OCI-LY3 (cell line): Measurements from ENCODE around the gene DHX8.

ENCODE experiments used
- H2AFZ ChIP-seq: fragments of 200-600, 300-600 bp; shearing (Covaris generic); 2 replicates; pipeline ENCODE4 v1.6.0; 2014; ENCODE audit warnings: antibody characterized with exemption, low read depth, low read length
- H3K27ac ChIP-seq: fragments of 200-600, 300-600 bp; sonication (generic); 2 replicates; pipeline ENCODE4 v1.5.1; 2014; ENCODE audit warnings: mild to moderate bottlenecking, low read length, moderate library complexity, mixed read lengths
- H3K27me3 ChIP-seq: fragments of 200-600, 300-600 bp; sonication (generic); 2 replicates; pipeline ENCODE4 v1.6.1; 2014; ENCODE audit warnings: low read depth, low read length, mixed read lengths
- H3K36me3 ChIP-seq: fragments of 200-600, 300-600 bp; sonication (generic); replicated peaks from 2 replicates; pipeline ENCODE3; 2014; ENCODE audit warnings: low read depth, low read length, mixed read lengths
- H3K4me1 ChIP-seq: fragments of 300-600, 200-600 bp; sonication (generic); 2 replicates; pipeline ENCODE4 v1.6.1; 2014; ENCODE audit warnings: low read length, mixed read lengths
- H3K4me2 ChIP-seq: fragments of 200-600, 300-600 bp; sonication (generic); 2 replicates; pipeline ENCODE4 v1.6.1; 2014; ENCODE audit warnings: low read length, mixed read lengths
- H3K4me3 ChIP-seq: fragments of 300-600, 200-600 bp; sonication (generic); 2 replicates; pipeline ENCODE4 v1.5.1; 2014; ENCODE audit warnings: antibody characterized with exemption, mild to moderate bottlenecking, low read length, moderate library complexity
- H3K79me2 ChIP-seq: fragments of 300-600, 200-600 bp; shearing (Covaris generic); 2 replicates; pipeline ENCODE4 v1.6.1; 2014; ENCODE audit warnings: mild to moderate bottlenecking, low read length, mixed read lengths
- H3K9ac ChIP-seq: fragments of 300-600, 200-600 bp; shearing (Covaris generic); 2 replicates; pipeline ENCODE4 v1.6.0; 2014; ENCODE audit warnings: mild to moderate bottlenecking, low read length, moderate library complexity
- H3K9me3 ChIP-seq: fragments of 200-600, 300-600 bp; shearing (Covaris generic); 2 replicates; pipeline ENCODE4 v1.6.1; 2014; ENCODE audit warnings: low read length, mixed read lengths; ENCODE audit not compliant: insufficient read depth
- H4K20me1 ChIP-seq: fragments of 200-600, 300-600 bp; sonication (generic); 2 replicates; pipeline ENCODE4 v1.6.1; 2016; ENCODE audit warnings: low read length, mixed read lengths; ENCODE audit not compliant: insufficient read depth
- CTCF ChIP-seq: fragments of 200-600, 300-600 bp; sonication (generic); IDR thresholded peaks from 2 replicates; pipeline ENCODE4 v1.5.1; 2014; ENCODE audit warnings: antibody characterized with exemption, low read length, low read depth
- EZH2phosphoT487 ChIP-seq: fragments of 200-600 bp; shearing (Covaris generic); IDR thresholded peaks from 2 replicates; pipeline ENCODE4 v1.6.1; 2018; ENCODE audit warnings: antibody characterized with exemption, mixed run types, low read depth

The DHX8 gene

DNA sequence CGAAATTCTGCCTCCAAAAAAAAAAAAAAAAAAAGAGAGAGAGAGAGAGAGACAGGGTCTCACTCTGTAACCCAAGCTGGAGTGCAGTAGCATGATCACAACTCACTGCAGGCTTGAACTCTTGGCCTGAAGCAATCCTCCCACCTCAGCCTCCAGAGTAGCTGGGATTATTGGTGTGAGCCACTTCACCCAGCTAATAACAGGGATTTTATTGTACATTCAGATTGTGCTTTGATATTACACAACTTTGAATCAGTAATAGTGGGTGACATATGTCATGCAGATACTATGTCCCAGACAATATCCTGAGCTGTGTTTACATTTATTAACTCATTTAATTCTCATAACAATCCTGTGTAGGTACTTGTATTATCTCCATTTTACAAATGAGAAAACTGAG lies 19.7 kb upstream of the DHX8 start:
- Histone ChIP-seq H3K27ac (no peak overlapping the region), H3K4me3 (no peak overlapping the region), H3K79me2 (no peaks in the 10 kb centered on the region), H3K9me3 (no peaks in the 10 kb centered on the region), H3K9ac (no peak overlapping the region), H3K27me3 (no peaks in the 10 kb centered on the region; the same call in 1 of the 2 replicates), H2AFZ (no peak overlapping the region), H4K20me1 (no peaks in the 10 kb centered on the region), H3K4me2 (no peak overlapping the region), H3K36me3 (no peaks in the 10 kb centered on the region), H3K4me1 (no peaks in the 10 kb centered on the region)
- TF ChIP-seq EZH2phosphoT487 (no peak), CTCF (no peak)

- Histone ChIP-seq H3K36me3 (no peaks in the 10 kb centered on the region), H2AFZ (no peak overlapping the region), H3K4me2 (no peak overlapping the region), H3K27me3 (no peaks in the 10 kb centered on the region; the same call in 1 of the 2 replicates), H3K4me1 (no peaks in the 10 kb centered on the region), H4K20me1 (no peaks in the 10 kb centered on the region), H3K4me3 (no peak overlapping the region), H3K79me2 (no peaks in the 10 kb centered on the region), H3K27ac (no peak overlapping the region), H3K9ac (no peak overlapping the region), H3K9me3 (no peaks in the 10 kb centered on the region)
- TF ChIP-seq CTCF (no peak), EZH2phosphoT487 (no peak)
Measured at GRCh38 chr17:43465049-43465448, 18.7 kb upstream of the DHX8 start.

GRCh38 chr17:43467981-43468581 lies 15.7 kb upstream of the DHX8 start:
- Histone ChIP-seq H3K79me2 (no peaks in the 10 kb centered on the region), H2AFZ (no peak overlapping the region), H3K4me2 (no peak overlapping the region), H3K9ac (no peak overlapping the region), H4K20me1 (no peaks in the 10 kb centered on the region), H3K27me3 (no peaks in the 10 kb centered on the region), H3K9me3 (no peaks in the 10 kb centered on the region), H3K4me1 (no peaks in the 10 kb centered on the region), H3K4me3 (no peak overlapping the region), H3K27ac (no peak overlapping the region), H3K36me3 (no peaks in the 10 kb centered on the region)
- TF ChIP-seq CTCF (no peak), EZH2phosphoT487 (no peak)

GRCh38 chr17:43468691-43469139 lies 15.1 kb upstream of the DHX8 start:
- TF ChIP-seq CTCF: no peak
- Histone ChIP-seq H3K4me3 (no peak overlapping the region), H3K36me3 (no peaks in the 10 kb centered on the region), H2AFZ (no peak overlapping the region), H4K20me1 (no peaks in the 10 kb centered on the region), H3K27ac (no peak overlapping the region), H3K9me3 (no peaks in the 10 kb centered on the region), H3K27me3 (no peaks in the 10 kb centered on the region), H3K9ac (no peak overlapping the region), H3K4me2 (no peak overlapping the region), H3K4me1 (no peaks in the 10 kb centered on the region), H3K79me2 (no peaks in the 10 kb centered on the region)
